Uterus (tissue), 2 donors: ENCODE results near the gene PPCDC.

Experiments used
- POLR2A ChIP-seq, 2 donors: fragments of 450-650 bp; IDR thresholded peaks; one replicate each; pipeline ENCODE4 v1.6.1; 2016; ENCODE audit warnings: antibody characterized with exemption in 2 of 2, mild to moderate bottlenecking in 1 of 2, moderate library complexity in 1 of 2
- TF ChIP-seq, protein P1 (sequence below), 4 experiments: fragments of 200-600 bp in 2 of 4; fragments of 450-650 bp in 2 of 4; sonication (generic) in 2 of 4; IDR thresholded peaks; one replicate each; pipeline ENCODE4 v1.5.1; 2016 to 2019; ENCODE audit warnings: antibody characterized with exemption in 4 of 4, mild to moderate bottlenecking in 2 of 4, moderate library complexity in 1 of 4

DNA sequence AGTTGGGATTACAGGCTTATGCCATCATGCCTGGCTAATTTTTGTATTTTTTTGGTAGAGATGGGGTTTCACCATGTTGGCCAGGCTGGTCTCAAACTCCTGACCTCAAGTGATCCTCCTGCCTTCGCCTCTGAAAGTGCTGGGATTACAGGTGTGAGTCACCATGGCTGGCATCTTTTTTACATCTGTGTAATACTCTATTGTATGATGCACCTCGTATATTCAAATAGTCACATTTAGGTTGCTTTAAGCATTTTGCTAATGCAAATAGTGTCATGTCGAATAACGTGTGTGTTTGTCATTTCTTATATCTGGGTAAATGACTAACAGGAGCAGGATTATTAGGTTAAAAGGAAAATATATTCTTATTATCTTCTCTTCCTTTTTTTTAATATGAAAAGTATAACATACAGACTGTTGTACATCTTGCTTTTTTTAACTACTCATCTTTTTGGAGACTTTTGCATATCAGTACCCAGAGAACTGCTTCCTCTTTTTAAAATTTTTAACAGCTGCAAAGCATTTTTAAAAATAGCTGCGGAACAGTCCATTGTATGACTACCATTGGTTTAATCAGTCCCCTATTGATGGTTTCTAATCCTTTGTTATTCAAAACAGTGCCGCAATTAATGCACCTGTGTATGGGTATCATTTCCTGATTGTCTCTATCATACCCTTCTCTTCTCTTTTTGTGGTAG is 14.6 kb upstream of the PPCDC start:
- TF ChIP-seq POLR2A (IDR thresholded peaks at IDR 0.05), result no peak
- TF ChIP-seq, protein P1, sequence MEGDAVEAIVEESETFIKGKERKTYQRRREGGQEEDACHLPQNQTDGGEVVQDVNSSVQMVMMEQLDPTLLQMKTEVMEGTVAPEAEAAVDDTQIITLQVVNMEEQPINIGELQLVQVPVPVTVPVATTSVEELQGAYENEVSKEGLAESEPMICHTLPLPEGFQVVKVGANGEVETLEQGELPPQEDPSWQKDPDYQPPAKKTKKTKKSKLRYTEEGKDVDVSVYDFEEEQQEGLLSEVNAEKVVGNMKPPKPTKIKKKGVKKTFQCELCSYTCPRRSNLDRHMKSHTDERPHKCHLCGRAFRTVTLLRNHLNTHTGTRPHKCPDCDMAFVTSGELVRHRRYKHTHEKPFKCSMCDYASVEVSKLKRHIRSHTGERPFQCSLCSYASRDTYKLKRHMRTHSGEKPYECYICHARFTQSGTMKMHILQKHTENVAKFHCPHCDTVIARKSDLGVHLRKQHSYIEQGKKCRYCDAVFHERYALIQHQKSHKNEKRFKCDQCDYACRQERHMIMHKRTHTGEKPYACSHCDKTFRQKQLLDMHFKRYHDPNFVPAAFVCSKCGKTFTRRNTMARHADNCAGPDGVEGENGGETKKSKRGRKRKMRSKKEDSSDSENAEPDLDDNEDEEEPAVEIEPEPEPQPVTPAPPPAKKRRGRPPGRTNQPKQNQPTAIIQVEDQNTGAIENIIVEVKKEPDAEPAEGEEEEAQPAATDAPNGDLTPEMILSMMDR (IDR thresholded peaks at IDR 0.05), result no peak
